Measurements from ENCODE around the gene MAIP1. TPM values are rescaled to one million over a fixed set of nuclear protein-coding genes. Genes with fewer than 3 reads are reported as not detected.

The MAIP1 gene
- total and polyA plus RNA-seq, 9 of the 15 experiments (the other 6 are each of a cell fraction or from before 2014, with no cell fraction given) = 3.6 to 30.0 (median 24.5) TPM

DNA sequence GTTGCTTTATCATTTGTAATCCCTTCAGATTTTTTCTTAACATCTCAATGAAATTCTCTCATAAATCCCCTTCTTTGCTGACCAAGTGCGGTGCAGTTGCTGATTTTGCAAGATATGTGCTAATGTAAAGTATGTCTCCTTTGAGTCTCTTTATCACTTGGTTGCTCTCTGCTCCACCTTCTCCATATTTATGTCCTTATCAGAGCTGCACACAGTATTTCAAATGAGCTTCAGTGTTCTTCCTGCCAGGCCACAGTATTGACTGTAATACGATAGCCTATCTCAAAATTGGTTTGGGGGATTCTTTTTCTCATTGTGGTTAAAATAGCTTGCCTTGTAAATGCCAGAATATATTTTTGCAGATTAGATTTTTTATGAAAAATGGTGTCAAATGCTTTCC, 32.2 kb downstream of the MAIP1 start (continued):
- TF ChIP-seq ZNF644 (tag; IDR thresholded peaks at IDR 0.05; ENCODE audit: low read depth) (no peak), CBX5 (IDR thresholded peaks at IDR 0.05; ENCODE audit: borderline replicate concordance, low read depth) (no peak), ZNF174 (CRISPR knock-in tag; IDR thresholded peaks at IDR 0.05) (no peak), AFF4 (CRISPR knock-in tag; IDR thresholded peaks at IDR 0.05) (no peak), KAT8 (IDR thresholded peaks at IDR 0.05; ENCODE audit: low read depth) (no peak), SRSF9 (IDR thresholded peaks at IDR 0.05; ENCODE audit: borderline replicate concordance, low read depth, low read length) (no peak), CBFA2T2 (conservative IDR thresholded peaks at IDR 0.05) (peak; percentile 80), FUS (optimal IDR thresholded peaks at IDR 0.05; ENCODE audit: low read depth, low read length) (no peak), CREB1 (IDR thresholded peaks at IDR 0.05) (no peak; the same call in 1 of the 2 replicates), CREB1 (CRISPR knock-in tag; IDR thresholded peaks at IDR 0.05) (no peak), ZNF717 (CRISPR knock-in tag; IDR thresholded peaks at IDR 0.05) (no peak), TAL1 (IDR thresholded peaks at IDR 0.05) (peak; percentile 74), ARID3A (IDR thresholded peaks at IDR 0.05; ENCODE audit: borderline replicate concordance, low read depth, low read length) (peak; percentile 51; the same call in 1 of the 2 replicates), NCOR1 (IDR thresholded peaks at IDR 0.05) (peak; percentile 73), TEAD4 (IDR thresholded peaks at IDR 0.05; ENCODE audit: low read length) (peak; percentile 87), TEAD4 (CRISPR knock-in tag; IDR thresholded peaks at IDR 0.05; ENCODE audit: borderline replicate concordance) (no peak), SMARCC2 (IDR thresholded peaks at IDR 0.05; ENCODE audit: low read depth) (peak; percentile 50; the same call in 1 of the 2 replicates), NR2C1 (IDR thresholded peaks at IDR 0.05) (no peak), NR2C1 (tag; IDR thresholded peaks at IDR 0.05) (no peak), NR3C1 (CRISPR knock-in tag; IDR thresholded peaks at IDR 0.05) (no peak), TGIF2 (CRISPR knock-in tag; IDR thresholded peaks at IDR 0.05) (no peak), POLR2AphosphoS5 (IDR thresholded peaks at IDR 0.05; ENCODE audit: control insufficient read depth, insufficient read depth, low read depth, low read length) (peak; percentile 47; the same call in 1 of the 2 replicates)
- TF ChIP-seq, protein P1, sequence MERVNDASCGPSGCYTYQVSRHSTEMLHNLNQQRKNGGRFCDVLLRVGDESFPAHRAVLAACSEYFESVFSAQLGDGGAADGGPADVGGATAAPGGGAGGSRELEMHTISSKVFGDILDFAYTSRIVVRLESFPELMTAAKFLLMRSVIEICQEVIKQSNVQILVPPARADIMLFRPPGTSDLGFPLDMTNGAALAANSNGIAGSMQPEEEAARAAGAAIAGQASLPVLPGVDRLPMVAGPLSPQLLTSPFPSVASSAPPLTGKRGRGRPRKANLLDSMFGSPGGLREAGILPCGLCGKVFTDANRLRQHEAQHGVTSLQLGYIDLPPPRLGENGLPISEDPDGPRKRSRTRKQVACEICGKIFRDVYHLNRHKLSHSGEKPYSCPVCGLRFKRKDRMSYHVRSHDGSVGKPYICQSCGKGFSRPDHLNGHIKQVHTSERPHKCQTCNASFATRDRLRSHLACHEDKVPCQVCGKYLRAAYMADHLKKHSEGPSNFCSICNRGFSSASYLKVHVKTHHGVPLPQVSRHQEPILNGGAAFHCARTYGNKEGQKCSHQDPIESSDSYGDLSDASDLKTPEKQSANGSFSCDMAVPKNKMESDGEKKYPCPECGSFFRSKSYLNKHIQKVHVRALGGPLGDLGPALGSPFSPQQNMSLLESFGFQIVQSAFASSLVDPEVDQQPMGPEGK (CRISPR knock-in tag; IDR thresholded peaks at IDR 0.05; ENCODE audit: borderline replicate concordance) = no peak
- TF ChIP-seq, protein P2, sequence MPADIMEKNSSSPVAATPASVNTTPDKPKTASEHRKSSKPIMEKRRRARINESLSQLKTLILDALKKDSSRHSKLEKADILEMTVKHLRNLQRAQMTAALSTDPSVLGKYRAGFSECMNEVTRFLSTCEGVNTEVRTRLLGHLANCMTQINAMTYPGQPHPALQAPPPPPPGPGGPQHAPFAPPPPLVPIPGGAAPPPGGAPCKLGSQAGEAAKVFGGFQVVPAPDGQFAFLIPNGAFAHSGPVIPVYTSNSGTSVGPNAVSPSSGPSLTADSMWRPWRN (IDR thresholded peaks at IDR 0.05; ENCODE audit: low read depth) = 0 out of 2 replicates have a peak, but pooled peaks have one; percentile 35

Measured in K562 (cell line).